ENCODE data around the gene MAD1L1.

MAD1L1 gene

GRCh38 chr7:1894906-1895663 is 337.7 kb downstream of the MAD1L1 start:
- in situ Hi-C loops (cut with MboI; ENCODE audit: low sequenced_read_pairs) = no loop called here

DNA sequence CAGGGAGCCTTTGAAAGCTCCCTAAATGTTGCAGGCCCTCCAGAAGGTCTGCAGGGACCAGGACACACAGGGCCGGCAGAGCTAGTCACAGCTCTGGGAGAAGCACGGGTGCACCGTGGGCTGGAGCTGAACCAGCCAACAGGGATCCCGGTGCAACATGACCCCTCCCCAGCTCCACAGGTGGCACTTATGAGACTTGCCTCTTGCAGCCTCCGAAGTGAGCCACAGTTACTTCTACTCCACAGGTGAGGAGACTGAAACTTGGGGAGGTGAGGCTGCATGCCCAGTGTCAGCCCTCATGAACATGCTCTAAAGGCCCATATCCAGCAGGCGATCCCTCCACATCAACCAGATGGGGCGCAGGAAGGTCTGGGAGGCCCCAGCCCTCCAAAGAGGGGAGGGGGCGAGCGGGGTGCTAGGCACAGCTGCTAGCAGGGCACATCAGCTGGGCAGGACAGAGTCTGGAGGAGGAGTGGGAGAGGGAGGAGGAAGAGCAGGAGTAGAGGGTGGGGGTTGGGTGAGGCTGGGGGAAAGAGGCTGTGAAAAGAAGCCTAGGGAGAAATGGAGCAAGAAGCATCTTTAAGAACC is 338.3 kb downstream of the MAD1L1 start:
- in situ Hi-C loops (cut with MboI; ENCODE audit: low sequenced_read_pairs) = no loop called here

DNA sequence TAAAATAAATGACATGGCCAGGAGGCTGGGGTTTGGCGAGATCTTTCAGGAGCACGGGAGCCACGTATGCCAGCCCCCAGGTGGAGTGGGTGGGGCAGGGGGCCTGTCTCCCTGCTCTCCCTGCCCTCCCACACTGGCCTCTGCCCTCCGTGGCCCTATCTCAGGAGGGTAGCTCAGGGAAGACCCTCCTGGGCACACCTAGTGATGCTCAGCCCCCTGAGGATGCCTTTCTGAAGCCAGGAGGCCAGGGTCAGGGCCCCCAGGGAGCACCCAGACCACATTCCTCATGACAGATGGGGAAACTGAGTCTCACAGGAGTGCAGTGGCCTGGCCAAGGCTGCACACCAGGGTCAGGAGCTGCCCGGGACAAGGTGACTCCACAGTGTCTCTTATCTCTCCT is 339.3 kb downstream of the MAD1L1 start:
- in situ Hi-C loops (cut with MboI; ENCODE audit: low sequenced_read_pairs) = no loop called here

GRCh38 chr7:1893036-1893435 is 339.7 kb downstream of the MAD1L1 start:
- in situ Hi-C loops (cut with MboI; ENCODE audit: low sequenced_read_pairs) = no loop called here

DNA sequence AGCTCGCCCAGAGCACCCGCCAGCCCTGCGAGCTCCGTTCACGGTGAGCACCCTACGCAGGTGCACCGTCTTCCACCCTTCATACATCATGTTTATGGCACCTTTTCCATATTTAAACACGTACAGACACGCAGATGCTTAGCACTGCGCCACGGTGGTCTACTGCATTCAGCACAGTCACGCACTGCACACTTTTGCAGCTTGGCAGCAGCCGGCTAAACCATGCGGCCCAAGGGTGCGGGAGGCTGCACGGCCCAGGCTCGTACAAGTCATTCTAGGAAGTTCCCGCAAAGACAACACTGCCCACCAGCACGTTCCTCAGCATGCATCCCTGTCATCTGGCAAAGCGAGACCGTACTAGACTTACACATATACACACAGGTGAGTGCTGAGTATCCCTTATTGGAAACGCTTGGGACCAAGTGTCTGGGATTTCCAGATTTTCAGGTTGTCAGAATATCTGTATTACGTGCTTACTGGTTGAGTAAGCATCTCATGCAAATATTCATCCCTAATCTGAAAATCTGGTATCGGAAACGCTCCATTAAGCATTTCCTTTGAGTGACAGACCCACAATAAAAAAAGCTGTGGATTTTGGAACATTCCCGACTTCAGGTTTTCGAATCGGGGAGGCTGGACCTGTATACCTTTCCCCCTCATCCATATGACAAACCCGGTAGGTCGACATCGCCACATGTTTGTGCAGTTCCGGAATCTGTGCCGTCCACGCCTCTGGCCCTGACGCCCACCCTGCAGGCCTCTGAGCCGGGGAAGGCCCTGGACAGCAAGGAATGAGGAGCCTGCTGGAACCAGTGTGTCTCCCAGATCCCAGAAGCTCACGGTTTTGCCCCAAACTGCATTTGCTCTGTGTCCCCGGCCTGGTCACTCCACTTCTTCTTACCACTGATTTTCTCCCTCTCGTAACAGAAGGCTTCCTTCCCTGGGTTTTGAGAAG is 340.5 kb downstream of the MAD1L1 start:
- in situ Hi-C loops (cut with MboI; ENCODE audit: low sequenced_read_pairs) = no loop called here

DNA sequence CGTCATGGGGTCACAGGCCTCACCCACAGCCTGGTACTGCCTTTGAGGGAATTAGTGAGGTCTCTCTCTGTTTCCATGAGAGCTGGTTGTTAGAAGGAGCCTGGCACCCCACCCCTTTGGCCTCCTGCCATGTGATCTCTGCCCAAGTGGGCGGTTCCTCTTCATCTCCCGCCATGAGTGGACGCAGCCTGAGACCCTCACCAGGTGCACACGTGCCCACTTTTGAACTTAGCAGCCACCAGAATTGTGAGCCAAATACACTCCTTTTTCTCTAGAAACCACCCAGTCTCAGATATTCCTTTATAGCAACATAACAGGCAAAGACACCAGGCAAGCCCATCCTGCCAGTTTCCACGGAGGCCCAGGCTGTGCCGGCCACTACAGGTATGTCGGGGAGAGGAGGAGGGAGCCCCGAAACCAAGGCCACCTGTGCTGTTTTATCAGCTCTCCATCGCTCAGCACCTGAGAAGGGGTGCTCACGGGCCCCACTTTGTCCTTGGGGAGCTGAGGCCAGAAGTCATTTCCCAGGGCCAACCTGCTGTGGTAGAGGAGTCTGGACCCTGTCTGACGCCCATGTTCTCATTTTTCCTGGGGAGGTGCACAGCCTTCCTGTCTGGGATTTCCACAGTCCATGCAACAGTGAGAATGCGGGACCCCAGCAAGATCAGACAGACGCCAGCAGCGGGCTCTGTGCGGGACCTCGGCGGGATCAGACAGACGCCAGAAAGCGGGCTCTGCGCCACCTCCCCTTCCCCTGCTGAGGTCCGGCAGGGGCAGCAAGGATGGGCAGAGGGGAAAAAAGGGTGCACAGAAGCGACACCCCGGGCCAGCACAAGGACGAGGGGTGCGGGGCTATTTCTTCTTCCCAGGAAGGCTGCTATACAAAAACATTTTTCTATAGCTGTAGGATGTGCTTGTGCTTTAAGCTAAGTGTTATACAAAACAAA is 342.2 kb downstream of the MAD1L1 start:
- in situ Hi-C loops (cut with MboI; ENCODE audit: low sequenced_read_pairs) = no loop called here

DNA sequence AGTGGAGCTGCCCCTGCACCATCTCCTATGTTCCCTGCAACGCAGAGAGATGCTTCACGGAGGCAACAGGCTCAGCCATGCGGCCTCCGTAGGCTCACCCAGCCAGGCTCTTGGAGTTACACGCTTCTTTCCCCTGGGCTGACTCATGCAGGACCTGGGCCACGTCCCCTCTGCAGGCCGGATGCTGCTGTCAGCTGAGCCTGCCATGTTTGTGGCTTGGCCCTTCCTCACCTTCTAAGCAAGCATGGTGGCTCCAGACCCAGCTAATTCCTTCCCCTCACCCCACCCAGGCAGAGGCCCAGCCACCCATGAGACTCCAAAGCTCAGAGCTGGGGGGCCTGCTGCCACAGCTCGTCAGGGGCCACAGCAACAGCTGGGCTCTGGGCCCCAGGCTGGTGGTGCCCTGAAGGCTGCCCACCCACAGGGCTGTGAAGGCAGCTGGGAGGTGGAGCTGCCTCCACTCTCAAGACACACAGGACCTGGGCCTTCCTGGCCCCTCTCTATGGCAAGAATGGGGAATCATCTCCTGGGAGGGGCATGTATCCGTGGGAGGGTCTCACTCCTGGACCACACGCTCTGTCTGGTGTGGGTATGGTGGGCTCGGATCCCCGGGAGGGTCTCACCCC is 343.1 kb downstream of the MAD1L1 start:
- in situ Hi-C loops (cut with MboI; ENCODE audit: low sequenced_read_pairs) = no loop called here

- in situ Hi-C loops (cut with MboI; ENCODE audit: low sequenced_read_pairs) = no loop called here
Observed at GRCh38 chr7:1889091-1889490, 343.7 kb downstream of the MAD1L1 start.

- in situ Hi-C loops (cut with MboI; ENCODE audit: low sequenced_read_pairs) = no loop called here
Observed at GRCh38 chr7:1888425-1888824, 344.3 kb downstream of the MAD1L1 start.

DNA sequence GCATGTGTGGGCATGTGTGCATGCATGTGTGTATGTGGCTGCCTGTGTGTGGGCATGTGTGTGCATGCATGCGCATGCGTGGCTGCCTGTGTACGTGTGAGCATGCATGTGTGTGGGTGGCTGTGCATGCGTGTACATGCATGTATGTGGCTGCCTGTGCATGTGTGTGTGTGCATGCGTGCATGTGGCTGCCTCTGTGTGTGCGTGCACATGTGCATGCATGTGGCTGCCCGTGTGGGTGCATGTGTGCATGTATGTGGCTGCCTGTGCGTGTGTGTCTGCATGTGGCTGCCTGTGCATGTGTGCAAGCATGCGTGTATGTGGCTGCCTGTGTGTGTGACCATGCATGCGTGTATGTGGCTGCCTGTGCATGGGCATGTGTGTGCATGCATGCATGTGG is 345.5 kb downstream of the MAD1L1 start:
- in situ Hi-C loops (cut with MboI; ENCODE audit: low sequenced_read_pairs) = no loop called here

- in situ Hi-C loops (cut with MboI; ENCODE audit: low sequenced_read_pairs) = no loop called here
Observed at GRCh38 chr7:1886361-1887064, 346.2 kb downstream of the MAD1L1 start.

GRCh38 chr7:1885465-1886226 is 347.1 kb downstream of the MAD1L1 start:
- in situ Hi-C loops (cut with MboI; ENCODE audit: low sequenced_read_pairs) = no loop called here

- in situ Hi-C loops (cut with MboI; ENCODE audit: low sequenced_read_pairs) = no loop called here
Observed at GRCh38 chr7:1884583-1885350, 348.0 kb downstream of the MAD1L1 start.

DNA sequence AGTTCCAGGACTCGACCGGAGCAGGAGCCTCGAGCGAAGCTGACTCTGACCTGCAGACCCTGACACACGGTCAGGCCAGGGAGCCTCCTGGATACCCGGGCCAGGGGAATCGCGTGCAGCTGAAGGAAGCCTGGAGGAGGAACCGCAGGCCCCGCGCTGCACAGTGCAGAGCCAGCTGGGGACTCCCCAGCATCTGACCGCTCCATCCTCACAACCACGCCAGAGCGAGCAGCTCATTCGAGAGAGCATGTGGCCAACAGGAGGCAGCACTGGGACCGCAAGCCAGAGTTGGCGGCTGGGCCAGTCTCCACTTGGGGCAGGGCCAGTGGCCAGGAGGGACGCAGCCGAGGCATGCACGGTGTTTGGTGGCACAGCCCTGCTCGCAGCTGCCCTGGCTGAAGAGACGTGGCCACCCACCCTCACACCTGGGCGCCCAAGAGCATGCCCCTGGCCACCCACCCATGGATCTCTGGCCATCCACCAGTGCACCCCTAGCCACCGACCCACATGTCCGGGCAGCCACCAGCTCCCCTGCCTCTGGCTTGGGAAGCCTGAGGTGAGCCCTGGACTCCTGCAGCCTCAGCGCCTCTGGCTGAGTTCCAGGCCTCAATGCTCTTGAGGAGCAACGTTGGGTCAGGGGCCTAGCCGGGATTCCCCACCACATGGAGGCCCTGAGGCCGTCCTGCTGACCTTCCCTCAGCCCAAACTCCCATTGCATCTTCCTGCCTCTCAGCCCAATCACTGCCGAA is 348.7 kb downstream of the MAD1L1 start:
- in situ Hi-C loops (cut with MboI; ENCODE audit: low sequenced_read_pairs) = no loop called here

GRCh38 chr7:1883031-1883761 is 349.5 kb downstream of the MAD1L1 start:
- in situ Hi-C loops (cut with MboI; ENCODE audit: low sequenced_read_pairs) = no loop called here

DNA sequence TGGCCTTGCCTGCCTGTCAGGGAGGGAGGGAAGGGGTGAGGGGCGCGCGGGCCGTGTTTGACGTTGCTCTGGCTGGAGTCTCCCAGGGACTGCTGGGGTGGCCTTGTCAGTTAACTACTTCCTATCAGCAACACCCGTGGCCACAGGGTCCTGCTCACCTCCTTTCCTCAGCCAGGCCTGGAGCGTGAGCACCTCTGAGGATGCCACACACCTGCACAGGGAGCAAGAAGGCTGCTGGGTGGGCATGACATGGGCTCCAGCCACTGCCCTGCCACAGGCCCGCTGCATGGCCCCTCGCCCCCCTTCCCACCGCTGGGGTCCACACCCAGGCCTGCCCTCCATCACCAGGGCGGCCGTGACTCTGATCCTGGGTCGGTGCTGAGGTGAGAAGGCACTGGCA is 350.3 kb downstream of the MAD1L1 start:
- in situ Hi-C loops (cut with MboI; ENCODE audit: low sequenced_read_pairs) = no loop called here

DNA sequence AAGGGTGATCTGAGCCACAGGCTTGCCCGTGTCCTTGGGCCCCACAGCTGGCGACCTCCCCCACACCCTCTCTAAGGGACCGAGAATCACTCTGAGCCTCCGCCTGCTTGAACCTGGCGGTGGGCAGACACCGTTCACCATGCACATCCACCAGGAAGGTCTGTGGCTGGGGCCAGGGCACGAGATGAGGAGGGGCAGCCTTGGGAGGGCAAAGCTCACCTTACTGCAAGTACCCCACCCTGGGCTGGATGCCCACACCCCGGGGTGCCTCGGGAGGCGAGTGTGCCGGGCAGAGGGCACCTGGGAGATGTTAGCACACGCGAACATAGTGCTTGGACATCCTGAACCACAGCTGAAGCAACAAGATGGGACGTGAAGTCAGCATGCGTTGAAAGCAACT is 350.8 kb downstream of the MAD1L1 start:
- in situ Hi-C loops (cut with MboI; ENCODE audit: low sequenced_read_pairs) = no loop called here

Data from HL-60/S4 (cell line).